Measurements from ENCODE around the gene MTMR12. TPM values are rescaled to one million over a fixed set of nuclear protein-coding genes. Genes with fewer than 3 reads are reported as not detected.

MTMR12 gene
- total and polyA plus RNA-seq, 2 of the 13 experiments (the other 11 are each of a cell fraction or from before 2014, with no cell fraction given), result 23.4 to 36.6 TPM

GRCh38 chr5:32279786-32280185 lies 33.0 kb downstream of the MTMR12 start:
- in situ Hi-C loops (cut with HindIII; ENCODE audit: extremely low pct_ligation_motif_present, low pct_unique_long_range_greater_than_20kb), result no loop called here
- no peak for ATAC-seq
- FAIRE-seq, result no peak

GRCh38 chr5:32279223-32279622 lies 33.5 kb downstream of the MTMR12 start:
- Histone ChIP-seq H3K4me1 (ENCODE audit: insufficient read depth, low read length) (peaks cover 97% of the 10 kb centered on the region), H3K9me3 (ENCODE audit: low read length) (no peaks in the 10 kb centered on the region), H3K36me3 (replicated peaks in 1 of 2; ENCODE audit: control insufficient read depth in 1 of 2, insufficient read depth in 2 of 2, low read length in 2 of 2) (peaks cover 2 to 15% of the 10 kb centered on the region in 2 experiments; a peak in 4 of 5 replicates), H3K79me2 (ENCODE audit: insufficient read depth, low read length) (peaks cover 78% of the 10 kb centered on the region), H3K4me2 (ENCODE audit: low read depth, low read length) (no peak overlapping the region), H3K27ac (ENCODE audit: extremely low read length, insufficient read depth, low read length) (no peak overlapping the region), H2AFZ (ENCODE audit: low read length) (no peak overlapping the region), H3K27me3 (ENCODE audit: control insufficient read depth in 1 of 2, insufficient read depth in 2 of 2, low read length in 2 of 2) (no peaks in the 10 kb centered on the region), H4K20me1 (ENCODE audit: insufficient read depth, low read length) (no peaks in the 10 kb centered on the region), H3K9ac (ENCODE audit: insufficient read depth, low read depth, low read length) (no peak overlapping the region), H3K4me3 (replicated peaks in 1 of 3; ENCODE audit: insufficient read depth in 1 of 3, low read depth in 2 of 3, low read length in 3 of 3) (no peak overlapping the region)
- DNase-seq (ENCODE audit: low spot score) (no peak), ATAC-seq (no peak), FAIRE-seq (no peak)
- intact Hi-C loops (cut with micrococcal nuclease; ENCODE audit: unreplicated experiment) (no loop called here), in situ Hi-C loops (cut with HindIII; ENCODE audit: extremely low pct_ligation_motif_present, low pct_unique_long_range_greater_than_20kb) (no loop called here)
- TF ChIP-seq NR2F6 (IDR thresholded peaks at IDR 0.05) (peak; percentile 58), NR2F6 (CRISPR knock-in tag; IDR thresholded peaks at IDR 0.05) (peak; percentile 48; the same call in 1 of the 2 replicates), HNF4A (CRISPR knock-in tag; IDR thresholded peaks at IDR 0.05) (0 out of 2 replicates have a peak, but pooled peaks have one; percentile 3), ZNF275 (CRISPR knock-in tag; IDR thresholded peaks at IDR 0.05; ENCODE audit: borderline replicate concordance) (no peak), STAT5B (CRISPR knock-in tag; IDR thresholded peaks at IDR 0.05) (no peak)
- ChIA-PET CTCF (ENCODE audit: low intra/inter-chr PET ratio, low total read pairs) (no interaction called here), POLR2A (no interaction called here)
- WGBS (ENCODE audit: low lambda C conversion rate), result 80% methylated on average over 3 of the region's 3 CpGs
- no TSS peak for BruUV-seq (replicated peaks)

More at GRCh38 chr5:32279786-32280185, 33.0 kb downstream of the MTMR12 start:
- Histone ChIP-seq H3K79me2 (ENCODE audit: insufficient read depth, low read length) (peaks cover 83% of the 10 kb centered on the region), H3K9ac (ENCODE audit: insufficient read depth, low read depth, low read length) (no peak overlapping the region), H4K20me1 (ENCODE audit: insufficient read depth, low read length) (no peaks in the 10 kb centered on the region), H3K9me3 (ENCODE audit: low read length) (no peaks in the 10 kb centered on the region), H3K27ac (ENCODE audit: extremely low read length, insufficient read depth, low read length) (peak overlapping the region; percentile 5), H3K36me3 (replicated peaks in 1 of 2; ENCODE audit: control insufficient read depth in 1 of 2, insufficient read depth in 2 of 2, low read length in 2 of 2) (peaks cover 2 to 10% of the 10 kb centered on the region in 2 experiments; a peak in 4 of 5 replicates), H2AFZ (ENCODE audit: low read length) (no peak overlapping the region), H3K4me1 (ENCODE audit: insufficient read depth, low read length) (peaks cover 97% of the 10 kb centered on the region), H3K4me3 (replicated peaks in 1 of 3; ENCODE audit: insufficient read depth in 1 of 3, low read depth in 2 of 3, low read length in 3 of 3) (no peak overlapping the region), H3K27me3 (ENCODE audit: control insufficient read depth in 1 of 2, insufficient read depth in 2 of 2, low read length in 2 of 2) (no peaks in the 10 kb centered on the region), H3K4me2 (ENCODE audit: low read depth, low read length) (no peak overlapping the region)
- intact Hi-C loops (cut with micrococcal nuclease; ENCODE audit: unreplicated experiment), result no loop called here
- POLR2A ChIA-PET, result no interaction called here
- TF ChIP-seq SNAPC5 (CRISPR knock-in tag; IDR thresholded peaks at IDR 0.05; ENCODE audit: borderline replicate concordance), result no peak
- TF ChIP-seq ZBTB39 (CRISPR knock-in tag; IDR thresholded peaks at IDR 0.05), result no peak
- no peak for DNase-seq (ENCODE audit: low spot score)
- WGBS (ENCODE audit: low lambda C conversion rate), result 100% methylated on average over 3 of the region's 3 CpGs
- BruUV-seq (replicated peaks), result no TSS peak
- CTCF ChIA-PET (ENCODE audit: low intra/inter-chr PET ratio, low total read pairs), result no interaction called here

All from HepG2 (cell line).